HCT116 (cell line): ENCODE measurements around the gene PRKAG2. TPM values are rescaled to one million over a fixed set of nuclear protein-coding genes. Genes with fewer than 3 reads are reported as not detected.
A peak's percentile ranks its signal among the peaks of the same experiment; 100 is the strongest.

Experiments used
- ATAC-seq: fragments of 200-7000 bp; cut with Tn5 transposase; 2 replicates; pipeline ENCODE4 v1.9.1; 2020; ENCODE audit warnings: mild to moderate bottlenecking, moderate library complexity
- Bru-seq: library from RNA; stranded (reverse); fragments of 400-500 nt; gene quantifications from one replicate; lab custom pipeline; 2021; lab: Mats Ljungman, UMichigan
- BruChase-seq, 2 experiments: library from RNA; stranded (reverse); fragments of 400-500 nt; gene quantifications; one replicate each; lab custom pipeline; 2021; lab: Mats Ljungman, UMichigan
- BruUV-seq: library from RNA; stranded (reverse); fragments of 400-500 nt; replicated peaks from 2 replicates; lab custom pipeline; 2021; lab: Mats Ljungman, UMichigan
- CTCF ChIA-PET: fragments of 300-600 bp; sonication (Branson Sonifier 250); formaldehyde crosslinking; loops from one replicate; lab custom pipeline; 2021; ENCODE audit warnings: antibody characterized with exemption; lab: Charles Lee
- POLR2A ChIA-PET: fragments of 300-600, 350-600 bp; sonication (Branson Sonifier 250); formaldehyde crosslinking; loops from one replicate; lab custom pipeline; 2021; ENCODE audit warnings: antibody characterized with exemption; lab: Charles Lee
- RAD21 ChIA-PET, 2 experiments: fragments of 300-600 bp; sonication (Branson Sonifier 250); formaldehyde crosslinking; loops; one replicate each; lab custom pipeline; 2023; ENCODE audit warnings: low total read pairs in 2 of 2; ENCODE audit not compliant: uncharacterized antibody in 2 of 2, unreplicated experiment in 2 of 2, low non-redundant PET in 1 of 2; lab: Charles Lee
- DNase-seq: peaks from one replicate; pipeline ENCODE4 v3.0.0-alpha.2; 2010; ENCODE audit warnings: low read depth, low spot score
- H2AFZ ChIP-seq: fragments of 200-600 bp; shearing (Covaris generic), sonication (generic); 2 replicates; pipeline ENCODE4 v1.6.1; 2017; ENCODE audit warnings: low read depth, mixed run types, mixed read lengths, antibody characterized with exemption, low read length; ENCODE audit not compliant: poor library complexity, severe bottlenecking
- H3K27ac ChIP-seq: 2 replicates; pipeline ENCODE4 v1.5.1; 2012; ENCODE audit warnings: low read depth, low read length
- H3K27me3 ChIP-seq: fragments of 200-600 bp; sonication (generic); 2 replicates; pipeline ENCODE4 v1.6.1; 2016; ENCODE audit warnings: mixed run types, low read length, mixed read lengths; ENCODE audit not compliant: insufficient read depth
- H3K36me3 ChIP-seq, 2 experiments: fragments of 200-500 bp in 1 of 2; fragments of 200-600 bp in 1 of 2; sonication (Bioruptor generic) in 1 of 2; sonication (generic) in 1 of 2; 2 replicates each; pipeline versions ENCODE4 v1.5.1 to v1.6.1; 2014 to 2016; ENCODE audit warnings: low read length in 2 of 2, inconsistent platforms in 1 of 2, mixed read lengths in 1 of 2, mixed run types in 1 of 2; ENCODE audit not compliant: insufficient read depth in 2 of 2, control insufficient read depth in 1 of 2
- H3K4me1 ChIP-seq, 2 experiments: fragments of 200-600 bp in 1 of 2; sonication (generic) in 1 of 2; 2 replicates each; pipeline versions ENCODE4 v1.5.1 to v1.6.1; 2012 to 2017; ENCODE audit warnings: low read length in 2 of 2, inconsistent platforms in 1 of 2, mild to moderate bottlenecking in 1 of 2, mixed read lengths in 1 of 2, mixed run types in 1 of 2, moderate library complexity in 1 of 2; ENCODE audit not compliant: insufficient read depth in 2 of 2, control insufficient read depth in 1 of 2
- H3K4me2 ChIP-seq: fragments of 200-600 bp; sonication (generic); 2 replicates; pipeline ENCODE4 v1.6.1; 2017; ENCODE audit warnings: mixed run types, low read length, mixed read lengths
- H3K4me3 ChIP-seq, 2 experiments: fragments of 200-600 bp in 1 of 2; sonication (generic) in 1 of 2; replicated peaks in 1 of 2; 2 replicates each; pipeline ENCODE4 v1.5.1; 2011 to 2016; ENCODE audit warnings: low read length in 2 of 2, control low read depth in 1 of 2, low read depth in 1 of 2, mild to moderate bottlenecking in 1 of 2, mixed read lengths in 1 of 2, mixed run types in 1 of 2
- H3K79me2 ChIP-seq: fragments of 200-600 bp; sonication (generic); 2 replicates; pipeline ENCODE4 v1.6.1; 2017; ENCODE audit warnings: mild to moderate bottlenecking, mixed run types, low read length, moderate library complexity, mixed read lengths; ENCODE audit not compliant: insufficient read depth
- H3K9ac ChIP-seq: fragments of 200-600 bp; sonication (generic); 2 replicates; pipeline ENCODE4 v1.6.1; 2016; ENCODE audit warnings: low read length, mixed read lengths
- H3K9me2 ChIP-seq: fragments of 200-600 bp; sonication (generic), shearing (Covaris generic); 2 replicates; pipeline ENCODE4 v1.6.1; 2017; ENCODE audit warnings: mixed run types, mild to moderate bottlenecking, moderate library complexity; ENCODE audit not compliant: insufficient read depth
- H3K9me3 ChIP-seq, 2 experiments: fragments of 200-500 bp in 1 of 2; fragments of 200-600 bp in 1 of 2; sonication (Bioruptor generic) in 1 of 2; sonication (generic) in 1 of 2; 2 replicates each; pipeline ENCODE4 v1.6.1; 2014 to 2017; ENCODE audit warnings: low read length in 2 of 2, mixed read lengths in 2 of 2, inconsistent platforms in 1 of 2, low read depth in 1 of 2, mild to moderate bottlenecking in 1 of 2, mixed run types in 1 of 2, moderate library complexity in 1 of 2; ENCODE audit not compliant: control insufficient read depth in 1 of 2, insufficient read depth in 1 of 2
- H4K20me1 ChIP-seq: fragments of 200-600 bp; sonication (generic), shearing (Covaris generic); 2 replicates; pipeline ENCODE4 v1.6.1; 2017; ENCODE audit warnings: mixed run types, mild to moderate bottlenecking, moderate library complexity; ENCODE audit not compliant: insufficient read depth
- CBX3 ChIP-seq: IDR thresholded peaks from 2 replicates; pipeline ENCODE4 v1.6.1; 2012; ENCODE audit warnings: low read depth
- EGR1 ChIP-seq: IDR thresholded peaks from 2 replicates; pipeline ENCODE4 v1.6.1; 2012; ENCODE audit warnings: low read depth
- ELF1 ChIP-seq: IDR thresholded peaks from 2 replicates; pipeline ENCODE4 v1.6.1; 2012; ENCODE audit warnings: low read depth, borderline replicate concordance
- EZH2phosphoT487 ChIP-seq: fragments of 200-600 bp; IDR thresholded peaks from 2 replicates; pipeline ENCODE4 v1.6.1; 2018; ENCODE audit warnings: antibody characterized with exemption, borderline replicate concordance
- FOSL1 ChIP-seq: IDR thresholded peaks from 2 replicates; pipeline ENCODE4 v1.6.1; 2012; ENCODE audit warnings: low read depth
- JUND ChIP-seq: IDR thresholded peaks from 2 replicates; pipeline ENCODE4 v1.6.1; 2012
- POLR2A ChIP-seq: IDR thresholded peaks from 2 replicates; pipeline ENCODE4 v1.7.0; 2011; ENCODE audit warnings: borderline replicate concordance; ENCODE audit not compliant: insufficient read depth, insufficient read length; ENCODE audit errors: extremely low read depth
- POLR2AphosphoS5 ChIP-seq: IDR thresholded peaks from 2 replicates; pipeline ENCODE4 v1.6.1; 2011; ENCODE audit warnings: mild to moderate bottlenecking, low read depth, low read length, moderate library complexity
- SIN3A ChIP-seq: IDR thresholded peaks from 2 replicates; pipeline ENCODE4 v1.6.1; 2012; ENCODE audit warnings: low read depth
- SP1 ChIP-seq: IDR thresholded peaks from 2 replicates; pipeline ENCODE4 v1.6.1; 2012; ENCODE audit warnings: low read depth
- SRF ChIP-seq: IDR thresholded peaks from 2 replicates; pipeline ENCODE4 v1.6.1; 2012; ENCODE audit warnings: low read depth
- TCF7L2 ChIP-seq: IDR thresholded peaks from 2 replicates; pipeline ENCODE4 v1.7.0; 2011; ENCODE audit warnings: borderline replicate concordance, inconsistent platforms; ENCODE audit not compliant: insufficient read depth, insufficient read length; ENCODE audit errors: extremely low read depth
- ZFX ChIP-seq: fragments of 450-650 bp; IDR thresholded peaks from 2 replicates; pipeline ENCODE4 v1.6.1; 2017
- ZNF274 ChIP-seq: fragments of 200-500 bp; sonication (Bioruptor generic); IDR thresholded peaks from 2 replicates; pipeline ENCODE4 v1.6.1; 2014; ENCODE audit warnings: mild to moderate bottlenecking, low read depth, low read length, inconsistent platforms
- intact Hi-C: fragments of 100-400 bp; cut with micrococcal nuclease; formaldehyde crosslinking; loops from 2 replicates; pipeline ENCODE4 v1.10.0; 2022
- long read RNA-seq: library from polyadenylated mRNA; unstranded; transcript quantifications from one replicate; pipeline ENCODE4 v2.0.0, GENCODE V29; 2021; ENCODE audit not compliant: unreplicated experiment
- polyA plus RNA-seq: library from polyadenylated mRNA; unstranded; fragments of >200 nt; gene quantifications from 2 replicates; pipeline ENCODE4 v1.2.1, GENCODE V29; 2012; ENCODE audit warnings: missing spikeins
- total RNA-seq: library from RNA; stranded (reverse); gene quantifications from one replicate; pipeline ENCODE4 v1.2.1, GENCODE V29; 2021; ENCODE audit not compliant: unreplicated experiment
- TF ChIP-seq, protein P1 (sequence below): IDR thresholded peaks from 2 replicates; pipeline ENCODE4 v1.6.1; 2012
- TF ChIP-seq, protein P2 (sequence below): IDR thresholded peaks from 2 replicates; pipeline ENCODE4 v1.6.1; 2011; ENCODE audit warnings: mild to moderate bottlenecking, low read length, moderate library complexity; ENCODE audit not compliant: insufficient replicate concordance; ENCODE audit errors: extremely low read depth
- TF ChIP-seq, protein P3 (sequence below): IDR thresholded peaks from 2 replicates; pipeline ENCODE4 v1.6.1; 2012
- TF ChIP-seq, protein P4 (sequence below), 3 experiments: fragments of 200-600 bp in 1 of 3; sonication (generic) in 1 of 3; IDR thresholded peaks in 2 of 3; conservative IDR thresholded peaks in 1 of 3; 2 replicates each; pipeline ENCODE4 v1.5.1; 2012 to 2017; ENCODE audit warnings: low read depth in 2 of 3, low read length in 2 of 3, antibody characterized with exemption in 1 of 3, borderline replicate concordance in 1 of 3, control low read depth in 1 of 3, mild to moderate bottlenecking in 1 of 3, mixed read lengths in 1 of 3, mixed run types in 1 of 3, moderate library complexity in 1 of 3; ENCODE audit not compliant: insufficient read depth in 1 of 3

PRKAG2 gene
- total RNA-seq (23.6 TPM), Bru-seq, nascent RNA (percentile 46 among the genes with signal in this experiment), BruChase-seq, experiment 1, labeled RNA remaining after a 6-hour chase (percentile 42 among the genes with signal in this experiment), BruChase-seq, experiment 2, labeled RNA remaining after a 2-hour chase (percentile 43 among the genes with signal in this experiment)
- 18.0 and 20.9 TPM in 2 replicates for polyA plus RNA-seq
- long read RNA-seq, transcript PRKAG2-203 (12 exons, 2,318 nt), result major isoform, 13 of 28 reads
- long read RNA-seq, partial matches to known transcripts, result 1 of 28 reads
- long read RNA-seq, other reads (novel, unspliced or antisense), result 10 of 28 reads

DNA sequence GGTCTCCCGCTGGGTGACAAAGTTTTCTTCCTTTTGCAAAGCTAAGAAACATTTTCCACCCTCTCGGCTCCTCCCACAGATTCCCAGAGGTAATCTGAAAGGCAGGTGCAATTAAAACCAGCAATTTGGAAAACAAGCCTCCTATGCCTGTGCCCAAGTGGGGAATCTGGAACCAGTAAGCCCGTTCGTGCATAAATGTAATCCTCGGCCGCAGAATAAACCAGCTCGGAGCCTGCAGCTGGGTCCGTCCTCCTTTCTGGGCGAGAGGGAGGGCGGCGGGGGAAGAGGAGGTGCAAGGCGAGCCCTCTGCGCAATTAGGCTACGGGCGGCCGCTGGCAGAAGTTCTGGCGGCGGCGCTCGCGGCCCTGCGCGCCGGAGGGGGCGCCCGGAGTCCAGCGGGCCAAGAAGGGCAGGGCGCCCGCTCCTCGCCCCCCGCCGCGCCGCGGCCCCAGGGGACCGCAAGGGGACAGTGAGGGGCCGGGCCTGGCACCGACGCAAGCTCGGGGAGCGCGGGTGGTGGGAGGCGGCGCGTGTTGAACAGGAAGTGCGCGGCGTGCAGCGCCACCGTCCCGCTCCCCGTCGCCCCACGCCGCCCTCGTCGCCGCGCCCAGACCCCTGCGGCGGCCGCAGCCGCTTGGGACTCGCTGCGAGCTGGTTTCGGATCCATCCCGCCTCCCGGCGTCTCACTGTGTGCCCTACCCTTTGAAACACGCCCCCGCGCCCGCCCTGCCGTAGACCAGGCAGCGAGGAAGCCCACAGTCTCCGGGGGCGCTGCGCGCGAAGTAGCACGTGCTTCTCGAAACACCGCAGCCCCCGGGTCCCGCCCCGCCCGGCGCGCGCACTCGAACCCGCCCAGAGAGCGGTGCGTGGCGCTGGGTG, at the start of gene PRKAG2:
Gene PRKAG2, minus strand, starts transcription at position 217 of the 879 bp plus-strand sequence. CDS start 495 bp downstream, outside the sequence.
- no peak for DNase-seq
- peaks cover 6 to 33% of the 10 kb centered on the region in 2 experiments; a peak in 3 of 4 replicates for H3K4me1 ChIP-seq
- peak within 1 kb of the TSS; percentile 53 for H3K9ac ChIP-seq
- BruUV-seq, result no TSS peak
- CTCF ChIA-PET, result no interaction called here
- TF ChIP-seq CBX3, result no peak
- TF ChIP-seq EZH2phosphoT487, result no peak
- TF ChIP-seq, protein P1, sequence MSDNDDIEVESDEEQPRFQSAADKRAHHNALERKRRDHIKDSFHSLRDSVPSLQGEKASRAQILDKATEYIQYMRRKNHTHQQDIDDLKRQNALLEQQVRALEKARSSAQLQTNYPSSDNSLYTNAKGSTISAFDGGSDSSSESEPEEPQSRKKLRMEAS, result peak; percentile 83
- no peak for TF ChIP-seq SRF
- TF ChIP-seq ZNF274, result no peak
- TF ChIP-seq POLR2AphosphoS5, result peak; percentile 47; the same call in 1 of the 2 replicates
- TF ChIP-seq JUND, result no peak
- no peak for TF ChIP-seq POLR2A
- TF ChIP-seq TCF7L2, result no peak
- no peak for TF ChIP-seq SIN3A
- no peak for TF ChIP-seq FOSL1
- TF ChIP-seq, protein P2, sequence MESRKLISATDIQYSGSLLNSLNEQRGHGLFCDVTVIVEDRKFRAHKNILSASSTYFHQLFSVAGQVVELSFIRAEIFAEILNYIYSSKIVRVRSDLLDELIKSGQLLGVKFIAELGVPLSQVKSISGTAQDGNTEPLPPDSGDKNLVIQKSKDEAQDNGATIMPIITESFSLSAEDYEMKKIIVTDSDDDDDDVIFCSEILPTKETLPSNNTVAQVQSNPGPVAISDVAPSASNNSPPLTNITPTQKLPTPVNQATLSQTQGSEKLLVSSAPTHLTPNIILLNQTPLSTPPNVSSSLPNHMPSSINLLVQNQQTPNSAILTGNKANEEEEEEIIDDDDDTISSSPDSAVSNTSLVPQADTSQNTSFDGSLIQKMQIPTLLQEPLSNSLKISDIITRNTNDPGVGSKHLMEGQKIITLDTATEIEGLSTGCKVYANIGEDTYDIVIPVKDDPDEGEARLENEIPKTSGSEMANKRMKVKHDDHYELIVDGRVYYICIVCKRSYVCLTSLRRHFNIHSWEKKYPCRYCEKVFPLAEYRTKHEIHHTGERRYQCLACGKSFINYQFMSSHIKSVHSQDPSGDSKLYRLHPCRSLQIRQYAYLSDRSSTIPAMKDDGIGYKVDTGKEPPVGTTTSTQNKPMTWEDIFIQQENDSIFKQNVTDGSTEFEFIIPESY, result no peak
- peak; percentile 85 for TF ChIP-seq EGR1
- TF ChIP-seq ZFX, result peak; percentile 46
- TF ChIP-seq ELF1, result no peak
- no peak for TF ChIP-seq SP1
- TF ChIP-seq, protein P3, sequence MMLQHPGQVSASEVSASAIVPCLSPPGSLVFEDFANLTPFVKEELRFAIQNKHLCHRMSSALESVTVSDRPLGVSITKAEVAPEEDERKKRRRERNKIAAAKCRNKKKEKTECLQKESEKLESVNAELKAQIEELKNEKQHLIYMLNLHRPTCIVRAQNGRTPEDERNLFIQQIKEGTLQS, result no peak
- TF ChIP-seq, protein P4, sequence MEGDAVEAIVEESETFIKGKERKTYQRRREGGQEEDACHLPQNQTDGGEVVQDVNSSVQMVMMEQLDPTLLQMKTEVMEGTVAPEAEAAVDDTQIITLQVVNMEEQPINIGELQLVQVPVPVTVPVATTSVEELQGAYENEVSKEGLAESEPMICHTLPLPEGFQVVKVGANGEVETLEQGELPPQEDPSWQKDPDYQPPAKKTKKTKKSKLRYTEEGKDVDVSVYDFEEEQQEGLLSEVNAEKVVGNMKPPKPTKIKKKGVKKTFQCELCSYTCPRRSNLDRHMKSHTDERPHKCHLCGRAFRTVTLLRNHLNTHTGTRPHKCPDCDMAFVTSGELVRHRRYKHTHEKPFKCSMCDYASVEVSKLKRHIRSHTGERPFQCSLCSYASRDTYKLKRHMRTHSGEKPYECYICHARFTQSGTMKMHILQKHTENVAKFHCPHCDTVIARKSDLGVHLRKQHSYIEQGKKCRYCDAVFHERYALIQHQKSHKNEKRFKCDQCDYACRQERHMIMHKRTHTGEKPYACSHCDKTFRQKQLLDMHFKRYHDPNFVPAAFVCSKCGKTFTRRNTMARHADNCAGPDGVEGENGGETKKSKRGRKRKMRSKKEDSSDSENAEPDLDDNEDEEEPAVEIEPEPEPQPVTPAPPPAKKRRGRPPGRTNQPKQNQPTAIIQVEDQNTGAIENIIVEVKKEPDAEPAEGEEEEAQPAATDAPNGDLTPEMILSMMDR (IDR thresholded peaks at IDR 0.05 in 2 of 3, conservative IDR thresholded peaks at IDR 0.05 in 1 of 3; ENCODE audit: borderline replicate concordance in 1 of 3, insufficient read depth in 1 of 3, low read depth in 2 of 3, low read length in 2 of 3), result no peak
- TF ChIP-seq, all 23 proteins: peak for 4
- H3K36me3 ChIP-seq, result no peaks in the 10 kb centered on the region
- no peaks in the 10 kb centered on the region for H3K27me3 ChIP-seq
- no peaks in the 10 kb centered on the region for H3K9me2 ChIP-seq
- RAD21 ChIA-PET, result no interaction called here
- H3K4me2 ChIP-seq, result peak within 1 kb of the TSS; percentile 97
- peak within 1 kb of the TSS; percentile 57 to 66 for H3K4me3 ChIP-seq
- intact Hi-C loops, result loop anchor here (5.0 kb wide), 2 partner anchors 95 to 120 kb away; no protein-coding TSS in a partner anchor
- H2AFZ ChIP-seq, result peak within 1 kb of the TSS; percentile 97
- no peaks in the 10 kb centered on the region for H3K79me2 ChIP-seq
- POLR2A ChIA-PET, result no interaction called here
- peak; percentile 58 for ATAC-seq
- no peaks in the 10 kb centered on the region for H4K20me1 ChIP-seq
- H3K27ac ChIP-seq, result peak within 1 kb of the TSS; percentile 45; the same call in 1 of the 2 replicates
- H3K9me3 ChIP-seq, result no peaks in the 10 kb centered on the region
